Tibial artery (tissue), 4 donors: ENCODE measurements around the gene UCP3.
A peak's percentile ranks its signal among the peaks of the same experiment; 100 is the strongest.

Source experiments
- DNase-seq, 2 donors: peaks; one replicate each; pipeline ENCODE4 v3.0.0-alpha.2; 2019
- H3K27ac ChIP-seq, 2 donors: fragments of 200-600 bp; sonication (generic) in 1 of 2; 1 replicate in 1 of 2; 2 replicates in 1 of 2; pipeline ENCODE4 v1.5.1; 2018 to 2019; ENCODE audit warnings: mild to moderate bottlenecking in 1 of 2
- H3K27me3 ChIP-seq, 2 donors: fragments of 200-600 bp; sonication (generic) in 1 of 2; one replicate each; pipeline versions ENCODE4 v1.5.1 to v1.6.0; 2016 to 2019
- H3K36me3 ChIP-seq, 3 donors: fragments of 200-600 bp; sonication (generic) in 2 of 3; one replicate each; pipeline ENCODE4 v1.5.1; 2016 to 2019; ENCODE audit warnings: mild to moderate bottlenecking in 2 of 3
- H3K4me1 ChIP-seq, 4 donors: fragments of 200-600 bp; sonication (generic) in 2 of 4; 1 replicate in 3 of 4; 2 replicates in 1 of 4; pipeline ENCODE4 v1.5.1; 2016 to 2019
- H3K4me3 ChIP-seq, 2 donors: fragments of 200-600 bp; sonication (generic) in 1 of 2; 1 replicate in 1 of 2; 2 replicates in 1 of 2; pipeline ENCODE4 v1.5.1; 2018 to 2019; ENCODE audit warnings: mild to moderate bottlenecking in 2 of 2
- H3K9me3 ChIP-seq, 3 donors: fragments of 200-600 bp; sonication (generic) in 1 of 3; one replicate each; pipeline ENCODE4 v1.5.1; 2016 to 2019
- CTCF ChIP-seq, 2 experiments: fragments of 200-600 bp in 1 of 2; fragments of 450-650 bp in 1 of 2; IDR thresholded peaks; one replicate each; pipeline ENCODE4 v1.5.1; 2017 to 2019; ENCODE audit warnings: antibody characterized with exemption in 2 of 2, mild to moderate bottlenecking in 1 of 2, moderate library complexity in 1 of 2
- intact Hi-C: fragments of 100-400 bp; cut with DNase I; formaldehyde crosslinking; loops from one replicate; pipeline ENCODE4 v1.15.0; 2023; ENCODE audit warnings: low total_unique reads

Gene UCP3

GRCh38 chr11:74044538-74044937 lies 35.7 kb upstream of the UCP3 start:
- Histone ChIP-seq H3K4me3 (no peak overlapping the region), H3K9me3 (no peaks in the 10 kb centered on the region), H3K27ac (no peak overlapping the region), H3K36me3 (peaks cover 22 to 63% (median 45%) of the 10 kb centered on the region in 3 donors), H3K4me1 (no peaks in the 10 kb centered on the region), H3K27me3 (no peaks in the 10 kb centered on the region)
- no peak for DNase-seq
- no peak for TF ChIP-seq CTCF (IDR thresholded peaks at IDR 0.05)
- intact Hi-C loops = no loop called here

DNA sequence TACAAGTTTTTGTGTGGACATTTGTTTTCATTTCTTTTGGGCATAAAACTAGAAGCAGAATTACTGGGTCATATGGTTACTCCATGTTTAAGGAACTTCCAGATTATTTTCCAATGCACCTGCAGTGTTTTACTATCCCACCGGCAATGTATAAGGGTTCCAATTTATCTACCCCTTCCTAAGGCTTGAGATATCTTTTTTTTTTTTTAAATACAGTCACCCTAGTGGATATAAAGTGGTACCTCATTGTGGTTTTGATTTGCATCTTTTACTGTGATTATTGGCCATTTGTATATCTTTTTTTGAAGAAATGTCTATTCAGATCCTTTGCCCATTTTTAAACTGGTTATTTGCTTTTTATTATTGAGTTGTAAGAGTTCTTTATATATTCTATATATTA lies 34.6 kb upstream of the UCP3 start:
- H3K4me1 ChIP-seq = no peaks in the 10 kb centered on the region
- intact Hi-C loops = no loop called here
- H3K36me3 ChIP-seq = peaks cover 16 to 61% (median 52%) of the 10 kb centered on the region in 3 donors
- H3K27ac ChIP-seq = no peak overlapping the region
- H3K4me3 ChIP-seq = no peak overlapping the region
- H3K27me3 ChIP-seq = no peaks in the 10 kb centered on the region
- H3K9me3 ChIP-seq = no peaks in the 10 kb centered on the region
- no peak for TF ChIP-seq CTCF (IDR thresholded peaks at IDR 0.05)
- DNase-seq = no peak

DNA sequence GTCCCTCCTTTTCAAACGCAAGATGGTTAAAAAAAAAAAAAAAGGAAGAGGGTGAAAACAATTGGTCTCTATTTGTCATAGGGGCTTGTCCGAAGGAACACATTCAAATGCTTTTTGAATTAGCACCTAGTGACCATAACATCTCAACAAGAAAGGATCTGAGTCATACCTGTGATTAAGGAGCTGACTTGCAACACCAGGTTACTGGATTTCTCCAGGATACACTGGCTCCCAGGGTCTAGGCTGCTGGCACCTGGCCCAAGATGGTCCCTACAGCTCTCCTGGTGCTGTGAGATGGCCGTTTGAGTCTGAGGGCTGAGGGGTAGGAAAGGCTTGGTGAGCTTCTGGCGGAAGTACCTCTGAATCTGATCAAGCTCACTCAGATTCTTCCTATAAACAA lies 28.4 kb upstream of the UCP3 start:
- no peak for DNase-seq
- no peak overlapping the region for H3K27ac ChIP-seq
- TF ChIP-seq CTCF (IDR thresholded peaks at IDR 0.05) = no peak
- H3K4me3 ChIP-seq = no peak overlapping the region
- peaks cover 24 to 82% (median 60%) of the 10 kb centered on the region in 3 donors for H3K36me3 ChIP-seq
- H3K4me1 ChIP-seq = peaks cover 0 to 7% (median 0%) of the 10 kb centered on the region in 4 donors
- intact Hi-C loops = no loop called here
- H3K27me3 ChIP-seq = no peaks in the 10 kb centered on the region
- H3K9me3 ChIP-seq = no peaks in the 10 kb centered on the region

DNA sequence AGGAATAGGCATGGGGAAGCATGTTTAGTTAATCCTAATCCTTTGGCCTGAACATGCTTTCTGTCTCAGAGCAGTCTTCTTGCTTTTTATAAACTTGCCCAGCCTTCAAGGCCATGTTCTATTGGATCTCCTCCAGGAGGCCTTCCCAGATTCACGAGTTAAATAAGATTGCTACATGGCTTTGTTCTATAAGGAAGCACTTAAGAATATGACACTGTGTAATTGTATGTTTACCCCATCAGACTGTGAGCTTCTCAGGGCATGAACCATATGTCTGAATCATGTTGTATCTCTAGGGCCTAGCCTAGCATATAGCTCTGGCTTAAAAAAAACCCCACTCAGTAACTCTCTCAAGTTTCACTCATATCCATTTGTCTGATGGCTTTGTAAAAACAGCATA lies 26.4 kb upstream of the UCP3 start:
- H3K27me3 ChIP-seq = no peaks in the 10 kb centered on the region
- intact Hi-C loops = no loop called here
- peaks cover 0 to 7% (median 0%) of the 10 kb centered on the region in 4 donors for H3K4me1 ChIP-seq
- no peak for TF ChIP-seq CTCF (IDR thresholded peaks at IDR 0.05)
- H3K36me3 ChIP-seq = peaks cover 26 to 78% (median 58%) of the 10 kb centered on the region in 3 donors
- H3K4me3 ChIP-seq = no peak overlapping the region
- H3K27ac ChIP-seq = peak overlapping the region in 1 of 2 donors; percentile 35
- no peaks in the 10 kb centered on the region for H3K9me3 ChIP-seq
- DNase-seq = no peak

GRCh38 chr11:74033046-74033445 lies 24.2 kb upstream of the UCP3 start:
- H3K27me3 ChIP-seq = no peaks in the 10 kb centered on the region
- TF ChIP-seq CTCF (IDR thresholded peaks at IDR 0.05) = no peak
- no peak for DNase-seq
- H3K9me3 ChIP-seq = no peaks in the 10 kb centered on the region
- no peak overlapping the region for H3K4me3 ChIP-seq
- peaks cover 0 to 7% (median 0%) of the 10 kb centered on the region in 4 donors for H3K4me1 ChIP-seq
- peaks cover 26 to 73% (median 44%) of the 10 kb centered on the region in 3 donors for H3K36me3 ChIP-seq
- no peak overlapping the region for H3K27ac ChIP-seq
- intact Hi-C loops = no loop called here
